Epidermal melanocyte (primary cell): ENCODE measurements around the gene DCAF4.
A peak's percentile ranks its signal among the peaks of the same experiment; 100 is the strongest.
"Not testable (repeated sequence)": the region's sequence is repeated elsewhere in the genome, so short reads cannot be mapped to it uniquely, and the experiment has no call there.

ENCODE experiments used
- DNase-seq: peaks from one replicate; pipeline ENCODE4 v3.0.0; 2011; ENCODE audit warnings: low spot score; ENCODE audit not compliant: insufficient read length

The DCAF4 gene

DNA sequence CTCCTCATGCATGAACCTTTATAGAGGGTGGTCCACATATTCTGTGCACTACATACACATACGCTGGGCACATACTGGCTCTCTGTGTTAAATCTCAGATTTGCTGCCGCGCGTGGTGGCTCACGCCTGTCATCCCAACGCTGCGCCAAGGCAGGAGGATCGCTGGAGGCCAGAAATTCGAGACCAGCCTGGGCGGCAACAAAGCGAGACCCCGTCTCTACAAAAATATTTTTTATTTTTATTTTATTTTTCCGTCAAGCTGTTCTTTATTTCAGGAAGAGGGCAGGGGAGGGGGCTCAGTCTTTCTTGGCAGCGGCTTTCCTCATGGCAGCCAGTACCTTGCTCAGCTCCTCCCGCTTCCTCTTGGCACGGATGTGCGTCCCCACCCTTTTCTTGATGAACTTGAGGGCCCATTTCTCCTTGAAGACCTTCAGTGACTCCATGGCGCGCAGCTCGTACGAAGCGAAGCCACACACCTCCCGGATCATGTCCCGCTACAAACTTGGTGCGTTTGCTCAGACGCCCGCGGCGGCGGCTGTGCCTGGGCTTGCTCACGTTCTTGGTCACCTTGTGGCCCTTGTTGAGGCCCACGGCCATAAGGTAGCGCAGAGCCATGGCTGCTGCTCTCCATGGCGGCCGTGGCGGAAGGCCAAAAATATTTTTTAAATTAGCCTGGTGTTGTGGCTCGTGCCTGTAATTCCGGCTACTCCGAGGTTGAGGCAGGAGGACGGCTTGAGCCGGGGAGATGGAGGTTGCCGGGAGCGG lies 3.2 kb downstream of the DCAF4 start:
- no peak for DNase-seq

DNA sequence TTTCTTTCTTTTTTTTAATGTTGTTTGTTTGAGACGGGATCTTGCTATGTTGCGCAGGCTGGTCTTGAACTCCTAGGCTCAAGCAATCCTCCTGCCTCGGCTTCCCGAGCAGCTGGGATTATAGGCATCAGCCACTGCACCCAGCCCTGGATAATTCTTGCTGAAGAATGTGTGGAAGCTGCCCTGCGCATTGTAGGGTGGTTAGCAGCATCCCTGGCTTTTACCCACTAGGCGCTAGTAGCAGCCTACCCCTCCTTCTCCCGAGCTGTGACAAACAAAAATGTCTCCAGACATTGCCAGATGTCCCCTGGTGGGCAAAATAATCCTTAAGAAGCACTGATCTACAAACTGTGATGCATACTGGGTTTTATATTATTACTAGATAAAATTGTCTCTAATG lies 6.6 kb downstream of the DCAF4 start:
- DNase-seq: no peak

DNA sequence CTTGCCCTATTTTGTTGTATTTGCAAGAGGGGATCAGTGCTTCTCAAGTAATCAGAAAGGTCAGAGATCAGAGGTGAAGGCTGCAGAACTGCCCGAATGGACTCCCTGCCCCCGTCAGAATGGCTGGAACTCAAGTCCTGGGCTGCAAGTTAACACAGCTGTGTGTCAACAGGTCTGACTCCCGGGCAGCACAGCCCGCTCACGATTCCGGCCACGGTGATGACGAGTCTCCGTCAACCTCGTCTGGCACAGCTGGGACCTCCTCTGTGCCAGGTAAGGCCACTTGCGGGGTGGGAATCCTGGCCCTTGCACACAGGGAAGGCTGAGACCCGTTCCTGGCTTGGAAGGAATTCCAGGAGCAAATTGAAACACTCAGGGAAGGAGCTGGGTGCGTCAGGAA lies 13.4 kb downstream of the DCAF4 start:
- no peak for DNase-seq

DNA sequence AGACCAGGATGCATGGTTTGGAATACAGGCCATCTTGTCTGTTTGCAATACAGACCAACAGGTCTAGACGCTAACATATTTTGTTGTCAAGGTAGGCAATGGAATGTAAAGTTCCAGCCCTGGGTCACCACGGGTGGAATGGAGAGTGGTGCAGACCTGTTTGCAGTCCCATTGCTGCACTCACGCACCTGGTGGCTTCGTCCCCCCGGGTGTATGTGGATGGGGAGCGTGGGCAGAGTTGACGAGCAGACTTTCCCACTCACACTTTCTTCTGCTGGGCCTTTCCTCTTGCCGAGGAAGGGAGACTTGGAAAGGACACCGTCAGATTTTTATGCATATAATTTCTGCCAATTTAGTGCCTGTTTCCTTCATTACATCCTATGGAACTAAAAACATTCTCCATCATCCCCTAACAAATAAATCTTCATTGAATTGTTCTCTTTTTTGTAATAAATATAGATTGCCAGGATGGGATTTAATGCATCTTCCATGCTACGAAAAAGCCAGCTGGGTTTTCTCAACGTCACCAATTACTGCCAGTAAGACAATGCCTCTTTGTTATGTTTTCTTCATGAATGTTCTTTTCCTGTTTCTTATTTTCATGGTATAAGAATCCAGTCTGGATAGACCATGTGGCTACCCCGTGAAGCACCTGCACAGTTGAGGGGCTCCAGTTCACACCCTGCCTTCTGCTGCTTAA lies 15.2 kb downstream of the DCAF4 start:
- no peak for DNase-seq

DNA sequence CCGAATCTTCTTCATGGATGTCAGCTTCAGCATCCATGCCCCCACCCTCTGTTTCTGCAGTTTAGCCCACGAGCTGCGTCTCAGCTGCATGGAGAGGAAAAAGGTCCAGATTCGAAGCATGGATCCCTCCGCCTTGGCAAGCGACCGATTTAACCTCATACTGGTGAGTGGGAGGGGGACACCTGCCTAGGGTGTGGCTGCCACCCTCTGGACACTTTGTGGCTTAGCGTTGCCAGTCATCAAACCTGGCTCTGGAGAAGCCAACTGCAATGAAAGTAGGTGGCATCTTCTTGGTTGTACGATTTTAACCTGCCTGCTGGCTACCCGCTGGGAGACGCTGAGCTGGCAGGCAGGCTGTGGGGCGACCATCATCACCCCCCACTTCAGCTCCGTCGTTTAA lies 16.7 kb downstream of the DCAF4 start:
- DNase-seq: no peak

DNA sequence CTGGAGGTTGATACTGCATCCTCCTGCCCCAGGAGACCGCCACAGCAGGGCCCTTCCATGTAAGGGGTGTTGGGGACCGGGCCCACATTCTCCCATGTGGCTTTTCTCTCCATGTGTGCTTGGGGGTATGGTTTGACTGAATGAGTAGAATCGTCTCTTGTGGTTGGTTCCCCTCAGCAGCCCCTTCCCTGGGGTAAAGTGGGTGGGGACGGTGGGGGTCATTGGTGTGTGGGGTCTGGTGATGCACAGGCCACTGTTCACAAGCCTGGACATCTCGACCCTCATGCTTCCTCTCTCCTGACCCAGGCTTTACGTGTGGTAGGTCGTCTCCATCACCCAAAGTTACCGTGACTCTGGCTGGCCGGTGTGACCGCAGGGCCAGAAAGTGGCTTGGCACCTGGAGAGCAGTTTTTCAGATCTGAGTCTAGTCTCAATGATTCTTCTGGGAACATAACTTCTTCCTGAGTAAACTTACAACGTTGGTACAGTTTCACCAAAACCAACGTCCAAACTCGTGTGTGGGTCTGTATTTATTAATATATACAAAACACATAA lies 17.7 kb downstream of the DCAF4 start:
- no peak for DNase-seq

DNA sequence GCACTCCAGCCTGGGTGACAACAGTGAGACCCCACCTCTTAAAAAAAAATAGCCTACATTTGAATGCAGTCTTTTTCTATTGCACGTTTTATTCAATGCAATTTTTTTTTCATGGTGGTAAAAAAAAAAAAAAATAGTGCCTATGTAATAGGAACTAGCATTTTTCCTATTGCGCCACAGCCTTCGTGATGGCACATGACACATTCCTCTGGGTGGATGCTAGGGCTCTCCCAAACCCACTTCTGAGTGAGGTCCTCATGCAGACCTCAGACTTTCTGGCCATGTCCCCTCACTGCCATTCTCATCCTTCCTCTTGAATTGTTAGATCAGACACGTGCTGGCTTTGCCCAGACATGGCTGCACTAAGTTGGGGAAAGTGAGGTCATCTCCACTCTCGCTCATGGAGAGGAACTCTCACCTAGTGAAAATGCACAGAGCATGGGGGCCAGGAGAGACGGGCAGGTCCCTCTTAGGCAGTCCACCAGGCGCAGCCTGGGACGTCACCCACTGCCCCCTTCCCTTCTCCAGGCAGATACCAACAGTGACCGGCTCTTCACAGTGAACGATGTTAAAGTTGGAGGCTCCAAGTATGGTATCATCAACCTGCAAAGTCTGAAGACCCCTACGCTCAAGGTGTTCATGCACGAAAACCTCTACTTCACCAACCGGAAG lies 19.2 kb downstream of the DCAF4 start:
- no peak for DNase-seq

DNA sequence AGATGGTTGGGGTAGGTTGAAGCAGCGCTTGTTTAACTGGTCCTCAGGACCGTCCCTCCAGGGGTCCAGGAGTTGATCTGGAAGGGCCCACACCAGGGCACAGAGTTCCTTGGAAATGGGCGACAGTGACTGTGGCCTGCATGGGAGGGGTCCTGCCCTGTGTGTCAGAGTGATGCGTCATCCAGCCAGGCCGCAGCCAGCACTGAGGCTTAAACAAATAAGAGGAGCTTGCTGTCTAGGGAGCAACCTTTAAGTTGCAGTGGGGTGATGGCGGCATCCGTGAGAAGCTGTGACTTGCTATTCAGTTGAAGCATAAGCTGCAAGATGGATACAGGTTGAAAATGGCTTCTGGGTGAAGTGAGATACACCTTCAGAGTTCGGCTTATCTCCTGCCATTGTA lies 20.2 kb downstream of the DCAF4 start:
- DNase-seq: no peak

DNA sequence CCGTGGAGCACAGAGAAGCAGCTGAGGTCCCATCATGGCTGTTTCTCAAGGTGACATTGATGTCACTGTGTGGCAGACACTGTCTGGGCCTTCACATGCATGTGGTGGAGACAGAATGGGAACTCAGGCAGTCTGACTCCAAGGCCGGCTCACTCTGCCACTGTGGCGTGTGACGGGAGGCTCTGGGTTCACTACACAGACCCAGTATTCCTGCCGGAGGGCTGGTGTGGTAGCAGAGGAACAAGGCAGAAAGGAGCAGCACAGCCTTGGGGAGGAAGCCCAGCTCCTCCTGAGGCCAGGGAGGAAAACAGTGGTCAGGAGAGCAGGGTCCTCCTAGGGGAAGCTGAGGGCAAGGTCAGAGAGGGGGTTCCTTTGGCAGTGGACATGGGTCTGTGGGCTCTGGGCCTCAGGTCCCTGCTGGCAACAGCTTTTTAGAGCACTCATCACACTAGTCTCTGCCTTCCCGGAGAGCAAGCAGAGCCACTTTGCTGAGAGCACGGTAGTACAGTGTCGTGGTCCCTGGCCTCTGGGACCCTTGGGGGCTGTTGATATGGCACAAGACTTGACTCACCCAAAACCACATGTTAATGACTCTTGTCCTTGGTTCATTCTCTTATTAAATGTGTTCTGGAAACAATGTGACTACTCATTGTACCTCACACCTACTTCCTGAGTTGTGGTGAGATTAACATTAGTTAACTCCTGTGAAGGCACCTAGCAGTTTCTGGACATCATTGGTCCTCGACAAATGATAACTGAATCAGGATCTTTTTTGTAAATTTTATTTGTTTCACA lies 21.3 kb downstream of the DCAF4 start:
- DNase-seq: no peak

DNA sequence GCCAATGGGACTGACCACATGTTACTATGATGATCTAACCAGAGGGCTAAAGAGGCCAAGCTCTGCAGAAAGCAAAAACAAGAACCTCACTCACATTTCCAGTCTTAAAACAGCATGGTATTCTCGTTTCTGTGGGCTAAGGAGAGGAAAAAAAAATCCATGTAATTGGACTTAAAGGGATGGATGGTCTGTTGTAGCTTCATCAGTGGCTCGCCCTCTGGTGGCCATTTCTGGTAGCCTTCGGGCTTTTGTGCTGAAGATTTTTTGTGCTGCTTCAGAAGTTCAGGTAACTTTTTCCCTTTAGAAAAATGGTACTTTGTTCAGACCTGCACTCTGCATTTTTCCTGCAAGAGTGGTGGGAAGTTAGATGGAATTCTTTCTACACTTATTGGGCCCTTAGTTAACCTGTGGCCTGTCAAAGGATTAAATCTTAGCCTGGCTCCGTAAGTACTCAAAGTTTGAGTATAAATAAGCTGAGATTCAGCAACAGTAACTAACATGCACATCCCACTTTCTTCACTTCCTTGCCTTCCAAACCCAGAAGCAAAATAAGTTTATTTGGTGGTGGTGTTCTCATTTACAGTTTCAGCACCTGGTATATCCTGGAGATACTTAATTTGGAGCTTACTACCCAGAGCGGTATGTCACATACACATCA lies 22.3 kb downstream of the DCAF4 start:
- DNase-seq: peak; percentile 76

DNA sequence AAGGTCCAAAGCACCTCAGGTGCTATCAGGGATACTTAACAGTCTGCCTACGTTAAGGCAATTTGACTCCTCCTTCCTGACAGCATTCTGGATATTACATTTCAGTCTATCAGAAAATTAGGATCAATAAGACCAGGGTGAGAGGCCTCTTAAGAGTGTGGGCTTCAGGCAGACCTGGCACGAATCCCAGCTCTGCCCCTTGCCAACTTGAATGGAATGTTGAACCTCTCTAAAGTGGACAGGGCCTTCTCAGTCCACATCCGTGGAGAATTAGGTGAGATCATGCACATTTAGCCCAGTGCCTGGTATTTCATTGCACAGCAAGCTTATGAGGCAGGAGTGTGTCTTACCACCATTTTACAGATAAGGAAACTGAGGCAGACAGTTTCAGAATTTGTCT lies 25.9 kb downstream of the DCAF4 start:
- no peak for DNase-seq

DNA sequence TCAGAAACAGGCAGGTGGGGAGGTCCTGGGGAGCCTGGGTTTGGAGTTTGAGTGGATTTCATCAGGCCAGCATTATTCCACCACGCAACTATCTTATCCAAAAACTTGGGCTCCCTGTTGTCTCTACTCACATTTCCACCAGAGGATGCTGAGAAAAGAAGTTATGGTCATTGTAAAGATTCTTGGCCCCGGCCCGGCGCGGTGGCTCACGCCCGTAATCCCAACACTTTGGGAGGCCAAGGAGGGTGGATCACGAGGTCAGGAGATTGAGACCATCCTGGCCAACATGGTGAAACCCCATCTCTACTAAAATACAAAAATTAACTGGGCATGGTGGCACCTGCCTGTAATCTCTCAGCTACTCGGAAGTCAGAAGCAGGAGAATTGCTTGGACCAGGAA lies 30.5 kb downstream of the DCAF4 start:
- not testable (repeated sequence) for DNase-seq

DNA sequence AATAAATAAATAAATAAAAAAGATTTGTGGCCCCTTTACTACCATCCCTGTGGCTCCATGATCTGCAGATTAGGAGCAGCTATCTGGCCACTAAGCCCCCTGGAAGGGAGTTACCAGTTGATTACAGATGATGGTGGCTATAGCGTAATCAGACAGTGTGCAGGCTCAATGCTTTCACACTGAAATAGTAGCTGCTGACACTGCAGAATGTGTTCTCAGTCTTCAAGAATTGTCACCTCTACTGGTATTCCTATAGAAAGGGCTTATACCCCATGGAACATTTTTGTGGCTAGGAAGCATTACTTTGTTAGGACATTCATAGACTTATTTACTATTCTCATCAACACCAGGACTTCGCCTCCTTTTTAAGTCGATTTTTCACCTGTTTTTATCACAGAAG lies 30.9 kb downstream of the DCAF4 start:
- no peak for DNase-seq

DNA sequence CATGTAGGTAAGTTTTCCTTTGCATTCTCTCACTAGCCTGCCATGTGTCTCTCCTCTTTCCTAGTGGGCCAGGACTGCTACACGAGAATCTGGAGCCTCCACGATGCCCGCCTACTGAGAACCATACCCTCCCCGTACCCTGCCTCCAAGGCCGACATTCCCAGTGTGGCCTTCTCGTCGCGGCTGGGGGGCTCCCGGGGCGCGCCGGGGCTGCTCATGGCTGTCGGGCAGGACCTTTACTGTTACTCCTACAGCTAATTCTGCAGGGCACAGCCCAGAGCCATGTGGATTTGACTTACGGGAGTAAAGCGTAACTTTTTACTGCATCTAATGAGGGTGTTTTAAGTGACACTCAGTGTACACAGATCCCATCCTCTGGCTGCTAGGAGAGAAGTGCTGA lies 32.3 kb downstream of the DCAF4 start:
- DNase-seq: no peak

DNA sequence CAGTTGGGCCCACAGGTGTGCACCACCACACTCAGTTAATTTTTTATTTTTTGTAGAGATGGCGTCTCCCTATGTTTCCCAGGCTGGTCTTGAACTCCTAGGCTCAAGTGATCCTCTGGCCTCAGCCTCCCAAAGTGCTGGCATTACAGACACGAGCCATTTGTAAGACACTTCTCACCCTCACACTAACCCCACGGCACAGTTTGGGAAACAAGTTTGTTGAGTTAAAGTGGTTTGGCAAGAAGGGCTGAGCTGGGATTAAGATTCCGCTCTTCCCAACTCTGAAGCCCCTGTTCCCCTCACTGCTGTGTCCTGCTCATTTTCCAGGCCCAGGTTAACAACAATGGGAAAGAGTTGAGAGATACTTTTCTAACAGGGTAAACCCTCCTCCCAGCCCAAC lies 34.8 kb downstream of the DCAF4 start:
- DNase-seq: not testable (repeated sequence)

DNA sequence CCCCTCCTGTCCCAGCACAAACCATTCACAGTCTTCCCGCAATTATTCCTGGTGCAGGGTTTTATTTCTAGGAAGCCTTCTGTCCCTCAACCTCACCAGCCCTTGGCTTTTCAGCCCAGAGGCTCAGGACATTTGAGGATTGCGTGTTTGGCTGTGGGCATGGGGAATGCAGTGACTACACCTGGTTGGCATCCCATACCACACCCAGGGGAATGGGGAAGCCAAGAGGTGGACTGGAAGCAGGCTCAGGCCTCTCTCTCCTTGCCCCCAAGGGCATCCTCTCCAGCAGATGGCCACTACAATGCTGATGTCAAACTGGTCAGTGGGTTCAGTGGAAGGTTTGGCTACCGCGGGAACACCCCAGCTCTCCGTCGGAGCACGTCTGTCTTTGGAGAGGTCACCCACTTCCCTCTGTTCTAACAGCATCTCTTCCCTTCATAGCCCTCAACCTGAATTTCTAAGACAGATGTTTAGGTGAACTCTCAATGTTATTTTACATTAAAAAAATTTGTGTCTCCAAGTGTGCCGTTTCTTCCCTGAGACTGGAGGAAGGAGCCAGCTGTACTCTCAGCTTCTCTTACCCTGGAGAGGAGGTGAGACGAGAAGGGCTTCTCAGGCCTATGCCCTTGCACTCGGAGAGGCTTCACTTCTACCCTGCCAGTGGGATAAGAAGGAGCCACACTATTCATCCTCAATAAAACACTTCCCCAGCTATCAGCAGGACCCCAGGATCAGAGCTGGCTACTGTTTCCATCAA lies 35.5 kb downstream of the DCAF4 start:
- DNase-seq: no peak

DNA sequence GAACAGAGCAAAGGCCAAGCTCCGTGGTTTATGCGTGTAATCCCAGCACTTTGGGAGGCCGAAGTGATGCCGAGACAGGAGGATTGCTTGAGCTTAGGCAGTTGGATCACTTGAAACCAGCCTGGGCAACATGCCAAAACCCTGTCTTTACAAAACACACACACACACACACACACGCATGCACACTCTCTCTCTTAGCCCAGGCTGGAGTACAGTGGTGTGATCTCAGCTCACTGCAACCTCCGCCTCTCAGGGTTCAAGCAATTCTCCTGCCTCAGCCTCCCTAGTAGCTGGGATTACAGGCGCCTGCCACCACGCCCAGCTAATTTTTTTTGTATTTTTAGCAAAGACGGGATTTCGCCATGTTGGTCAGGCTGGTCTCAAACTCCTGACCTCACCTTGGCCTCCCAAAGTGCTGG lies 36.1 kb downstream of the DCAF4 start:
- DNase-seq: not testable (repeated sequence)

DNA sequence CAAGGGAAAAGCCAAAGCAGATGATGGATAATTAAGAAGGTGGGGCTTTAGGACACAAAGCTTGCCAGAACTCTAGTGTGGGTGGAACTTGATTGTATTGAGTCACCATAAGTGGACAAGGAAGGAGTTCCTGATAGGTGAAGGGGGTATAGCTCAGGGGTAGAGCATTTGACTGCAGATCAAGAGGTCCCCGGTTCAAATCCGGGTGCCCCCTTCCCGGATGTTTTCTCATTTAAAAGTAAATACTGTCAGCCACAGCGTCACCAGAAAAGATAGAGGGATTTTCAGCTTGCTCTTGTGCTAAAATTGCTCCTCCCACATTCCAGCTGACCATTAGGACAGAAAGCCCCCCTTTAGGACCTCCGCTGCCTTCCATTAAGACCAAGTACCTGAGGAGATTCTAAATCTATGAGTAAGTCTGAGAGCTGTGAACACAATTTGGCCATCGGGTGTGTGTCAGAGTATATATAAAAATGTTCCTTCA lies 36.6 kb downstream of the DCAF4 start:
- no peak for DNase-seq

DNA sequence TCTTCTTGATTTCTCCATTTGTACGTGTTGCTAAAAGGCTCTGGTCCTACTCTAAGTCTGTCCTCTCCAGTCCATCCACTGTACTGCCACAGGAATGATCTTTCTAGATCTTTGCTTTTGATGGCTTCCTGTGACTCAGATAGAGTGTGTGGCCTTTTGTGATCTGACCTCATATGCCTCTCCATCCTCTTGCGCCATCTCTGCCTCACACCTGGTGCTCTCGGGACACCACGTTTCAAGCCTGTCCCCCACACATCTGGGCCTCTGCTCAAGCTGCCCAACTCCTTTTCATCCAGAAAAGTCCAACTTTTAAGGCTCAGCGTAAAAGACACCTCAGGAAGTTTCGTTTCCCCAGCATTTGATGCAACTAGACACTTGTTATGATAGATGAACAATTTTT lies 39.0 kb downstream of the DCAF4 start:
- DNase-seq: no peak

DNA sequence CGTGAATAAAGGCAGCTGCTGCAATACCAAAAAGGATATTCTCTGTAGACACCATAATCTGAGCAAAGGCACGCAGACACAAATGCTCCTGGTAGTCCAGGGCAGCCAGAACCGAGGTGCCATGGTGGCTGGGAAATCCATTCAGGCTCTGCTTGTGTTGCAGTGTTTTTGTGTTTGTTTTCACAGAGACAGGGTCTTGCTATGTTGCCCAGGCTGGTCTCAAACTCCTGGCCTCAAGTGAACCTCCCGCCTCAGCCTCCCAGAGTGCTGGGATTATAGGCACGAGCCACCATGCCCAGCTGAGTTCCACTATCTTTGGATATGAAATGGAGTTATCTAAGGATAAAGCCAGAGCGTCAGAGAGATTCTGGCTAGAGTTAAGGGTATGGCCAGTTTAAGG lies 39.8 kb downstream of the DCAF4 start:
- DNase-seq: no peak
